T-cell (primary cell): ENCODE data around the gene B4GALT2. TPM values are rescaled to one million over a fixed set of nuclear protein-coding genes. Genes with fewer than 3 reads are reported as not detected.

Experiments used
- ATAC-seq, 4 experiments: fragments of 200-7000 bp in 3 of 4; fragments of 150-1000 bp in 1 of 4; cut with Tn5 transposase; replicated peaks in 1 of 4; 1 replicate in 3 of 4; 2 replicates in 1 of 4; pipeline ENCODE4 v1.10.0; 2021; ENCODE audit warnings: moderate library complexity in 3 of 4, mild to moderate bottlenecking in 2 of 4, moderate number of reproducible peaks in 1 of 4
- CTCF ChIA-PET, 2 donors: fragments of 300-600 bp; sonication (Branson Sonifier 250); formaldehyde crosslinking; loops; one replicate each; lab custom pipeline; 2022; ENCODE audit warnings: antibody characterized with exemption in 2 of 2; lab: Charles Lee
- POLR2A ChIA-PET, 2 donors: fragments of 300-600 bp; sonication (Branson Sonifier 250); formaldehyde crosslinking; loops; one replicate each; lab custom pipeline; 2022; ENCODE audit warnings: antibody characterized with exemption in 2 of 2; lab: Charles Lee
- DNase-seq, 35 experiments: peaks; one replicate each; pipeline versions ENCODE4 v3.0.0 to v3.0.0-alpha.2; 2013 to 2023
- H3K27ac ChIP-seq: one replicate; pipeline ENCODE4 v1.5.1; 2013; ENCODE audit warnings: low read length
- H3K27me3 ChIP-seq, 2 experiments: replicated peaks in 1 of 2; 1 replicate in 1 of 2; 2 replicates in 1 of 2; pipeline versions ENCODE4 v1.6.1 to v1.7.0; 2013; ENCODE audit warnings: low read length in 1 of 2, mixed read lengths in 1 of 2; ENCODE audit not compliant: control insufficient read depth in 2 of 2, insufficient read depth in 2 of 2; ENCODE audit errors: extremely low read depth in 1 of 2
- H3K36me3 ChIP-seq, 2 donors: 1 replicate in 1 of 2; 2 replicates in 1 of 2; pipeline versions ENCODE4 v1.6.1 to v1.7.0; 2013; ENCODE audit warnings: low read length in 1 of 2; ENCODE audit not compliant: control insufficient read depth in 2 of 2, insufficient read depth in 1 of 2; ENCODE audit errors: extremely low read depth in 1 of 2
- H3K4me1 ChIP-seq, 2 experiments: 1 replicate in 1 of 2; 2 replicates in 1 of 2; pipeline versions ENCODE4 v1.6.1 to v1.7.0; 2013; ENCODE audit warnings: low read length in 2 of 2, mixed read lengths in 1 of 2; ENCODE audit not compliant: insufficient read depth in 2 of 2, control insufficient read depth in 1 of 2; ENCODE audit errors: extremely low read depth in 1 of 2
- H3K4me3 ChIP-seq, 2 donors: 1 replicate in 1 of 2; 2 replicates in 1 of 2; pipeline versions ENCODE4 v1.5.1 to v1.7.0; 2013; ENCODE audit warnings: mild to moderate bottlenecking in 2 of 2, low read length in 1 of 2, moderate library complexity in 1 of 2; ENCODE audit not compliant: control insufficient read depth in 1 of 2; ENCODE audit errors: extremely low read depth in 1 of 2
- H3K9me3 ChIP-seq: 2 replicates; pipeline ENCODE4 v1.7.0; 2013
- H3K27ac Mint-ChIP-seq, 2 donors: one replicate each; pipeline ENCODE4 v1.8.0; 2020 to 2021; ENCODE audit warnings: mild to moderate bottlenecking in 2 of 2, mixed read lengths in 2 of 2
- H3K27me3 Mint-ChIP-seq, 2 donors: one replicate each; pipeline ENCODE4 v1.8.0; 2021 to 2022; ENCODE audit warnings: mixed read lengths in 2 of 2
- H3K36me3 Mint-ChIP-seq: one replicate; pipeline ENCODE4 v1.8.0; 2021; ENCODE audit warnings: mixed read lengths
- H3K4me1 Mint-ChIP-seq, 3 donors: one replicate each; pipeline ENCODE4 v1.8.0; 2020 to 2022; ENCODE audit warnings: mixed read lengths in 3 of 3, mild to moderate bottlenecking in 1 of 3
- H3K4me3 Mint-ChIP-seq, 3 donors: one replicate each; pipeline ENCODE4 v1.8.0; 2020 to 2022; ENCODE audit warnings: mild to moderate bottlenecking in 3 of 3, mixed read lengths in 3 of 3, moderate library complexity in 3 of 3
- H3K9me3 Mint-ChIP-seq, 3 donors: one replicate each; pipeline ENCODE4 v1.8.0; 2020 to 2022; ENCODE audit warnings: mixed read lengths in 3 of 3
- WGBS: methylation state at CpG from one replicate; pipeline ENCODE4 v1.1.5; 2013; ENCODE audit warnings: missing lambda C conversion rate; ENCODE audit not compliant: insufficient coverage; 5-methylcytosine and 5-hydroxymethylcytosine counted together
- total RNA-seq, 35 experiments: library from RNA in 6 of 35; stranded (reverse) in 6 of 35; fragments of 120-200 nt in 1 of 35; gene quantifications; one replicate each; pipeline versions ENCODE4 v1.2.1 to v1.2.4 and lab custom pipeline; 2013 to 2026

Gene B4GALT2
- total RNA-seq, 5 donors from 2014 or later (not counting 1 experiment from before 2014, with no cell fraction given): 1.2 to 5.3 (median 3.1) TPM

- H3K27me3 ChIP-seq: no peaks in the 10 kb centered on the region
- H3K36me3 Mint-ChIP-seq: peaks cover 11% of the 10 kb centered on the region
- H3K36me3 ChIP-seq: peaks cover 0 to 5% of the 10 kb centered on the region in 2 donors
- peaks cover 45 to 58% (median 49%) of the 10 kb centered on the region in 3 donors for H3K4me1 Mint-ChIP-seq
- H3K4me3 Mint-ChIP-seq: peak within 1 kb of the TSS; percentile 85 to 88 (median 86)
- H3K27me3 Mint-ChIP-seq: no peaks in the 10 kb centered on the region
- no peaks in the 10 kb centered on the region for H3K9me3 ChIP-seq
- ChIA-PET CTCF (interaction anchor here (0.5 to 1.5 kb wide), 9 partner anchors 12 to 296 kb away, joined by 3 to 17 read pairs (median 3); partner anchors contain the start of genes ARTN (in 1 of the 2), ATP6V0B (in 1 of the 2) and KDM4A (in 1 of the 2)), POLR2A (no interaction called here)
- peak within 1 kb of the TSS; percentile 82 to 95 for H3K4me3 ChIP-seq
- H3K27ac ChIP-seq: peak within 1 kb of the TSS; percentile 94
- ATAC-seq (peak; percentile 96 to 99 (median 97)), DNase-seq (peak; percentile 89 to 98 (median 93))
- peaks cover 21 to 40% of the 10 kb centered on the region in 2 experiments for H3K4me1 ChIP-seq
- H3K27ac Mint-ChIP-seq: peak within 1 kb of the TSS; percentile 90 to 96
- H3K9me3 Mint-ChIP-seq: no peaks in the 10 kb centered on the region
- WGBS: under 1% methylated on average over 67 of the region's 74 CpGs
Observed at GRCh38 chr1:43946236-43947060, 32.6 kb upstream of the B4GALT2 start, which contains the start of gene IPO13. IPO13 (plus strand) TSS chr1:43946950; CDS start chr1:43947601, 651 bp downstream.

GRCh38 chr1:43947061-43947873, 31.7 kb upstream of the B4GALT2 start:
- H3K27ac Mint-ChIP-seq: peak overlapping the region; percentile 90 to 96
- H3K36me3 Mint-ChIP-seq: peaks cover 11% of the 10 kb centered on the region
- DNase-seq (peak in 3 of 35 experiments; percentile 9 to 25 (median 12)), ATAC-seq (peak in 2 of 4 experiments; percentile 0 to 2)
- Histone ChIP-seq H3K9me3 (no peaks in the 10 kb centered on the region), H3K36me3 (peaks cover 0 to 5% of the 10 kb centered on the region in 2 donors), H3K4me3 (peak overlapping the region; percentile 82 to 95), H3K27me3 (no peaks in the 10 kb centered on the region), H3K4me1 (peaks cover 21 to 40% of the 10 kb centered on the region in 2 experiments), H3K27ac (peak overlapping the region; percentile 94)
- 13% methylated on average over 21 of the region's 27 CpGs for WGBS
- ChIA-PET CTCF (interaction anchor here (0.7 to 1.0 kb wide), 3 partner anchors 12 to 421 kb away, joined by 3 read pairs; no protein-coding TSS in a partner anchor), POLR2A (no interaction called here)
- H3K4me3 Mint-ChIP-seq: peak overlapping the region; percentile 85 to 88 (median 86)
- peaks cover 47 to 58% (median 49%) of the 10 kb centered on the region in 3 donors for H3K4me1 Mint-ChIP-seq
- H3K27me3 Mint-ChIP-seq: no peaks in the 10 kb centered on the region
- no peaks in the 10 kb centered on the region for H3K9me3 Mint-ChIP-seq

- DNase-seq: no peak
- 87% methylated on average over 3 of the region's 3 CpGs for WGBS
- H3K27ac Mint-ChIP-seq: peak overlapping the region; percentile 71 to 96
- Histone ChIP-seq H3K9me3 (no peaks in the 10 kb centered on the region), H3K4me3 (peak overlapping the region in 1 of 2 donors; percentile 95), H3K27ac (no peak overlapping the region), H3K4me1 (peaks cover 21 to 40% of the 10 kb centered on the region in 2 experiments), H3K36me3 (peaks cover 0 to 5% of the 10 kb centered on the region in 2 donors), H3K27me3 (no peaks in the 10 kb centered on the region)
- H3K9me3 Mint-ChIP-seq: no peaks in the 10 kb centered on the region
- ChIA-PET POLR2A (no interaction called here), CTCF (interaction anchor here in 1 of 2 donors (1.0 kb wide), 1 partner anchor 422 kb away, joined by 3 read pairs; no protein-coding TSS in a partner anchor)
- no peak for ATAC-seq
- no peaks in the 10 kb centered on the region for H3K27me3 Mint-ChIP-seq
- H3K36me3 Mint-ChIP-seq: peaks cover 11% of the 10 kb centered on the region
- peaks cover 45 to 55% (median 49%) of the 10 kb centered on the region in 3 donors for H3K4me1 Mint-ChIP-seq
- H3K4me3 Mint-ChIP-seq: peak overlapping the region; percentile 85 to 88 (median 86)
Observed at GRCh38 chr1:43947874-43948437, 31.1 kb upstream of the B4GALT2 start.

GRCh38 chr1:43949678-43950077, 29.3 kb upstream of the B4GALT2 start:
- ChIA-PET CTCF (no interaction called here), POLR2A (no interaction called here)
- H3K9me3 Mint-ChIP-seq: no peaks in the 10 kb centered on the region
- ATAC-seq: no peak
- peaks cover 7% of the 10 kb centered on the region for H3K36me3 Mint-ChIP-seq
- H3K36me3 ChIP-seq: peaks cover 0 to 5% of the 10 kb centered on the region in 2 donors
- H3K27me3 ChIP-seq: no peaks in the 10 kb centered on the region
- H3K4me1 ChIP-seq: peaks cover 21 to 38% of the 10 kb centered on the region in 2 experiments
- peaks cover 42 to 47% (median 46%) of the 10 kb centered on the region in 3 donors for H3K4me1 Mint-ChIP-seq
- no peaks in the 10 kb centered on the region for H3K27me3 Mint-ChIP-seq
- no peak overlapping the region for H3K4me3 Mint-ChIP-seq
- H3K27ac Mint-ChIP-seq: no peak overlapping the region
- no peak overlapping the region for H3K4me3 ChIP-seq
- H3K9me3 ChIP-seq: no peaks in the 10 kb centered on the region
- H3K27ac ChIP-seq: no peak overlapping the region
- DNase-seq: no peak
- 91% methylated on average over 13 of the region's 13 CpGs for WGBS

GRCh38 chr1:43951021-43951985, 27.7 kb upstream of the B4GALT2 start:
- DNase-seq (no peak), ATAC-seq (no peak)
- Histone ChIP-seq H3K4me3 (no peak overlapping the region), H3K36me3 (peaks cover 0 to 7% of the 10 kb centered on the region in 2 donors), H3K27ac (no peak overlapping the region), H3K27me3 (no peaks in the 10 kb centered on the region), H3K4me1 (peaks cover 13 to 24% of the 10 kb centered on the region in 2 experiments), H3K9me3 (no peaks in the 10 kb centered on the region)
- H3K27me3 Mint-ChIP-seq: no peaks in the 10 kb centered on the region
- peaks cover 7% of the 10 kb centered on the region for H3K36me3 Mint-ChIP-seq
- H3K4me3 Mint-ChIP-seq: no peak overlapping the region
- no peaks in the 10 kb centered on the region for H3K9me3 Mint-ChIP-seq
- peaks cover 30 to 33% (median 33%) of the 10 kb centered on the region in 3 donors for H3K4me1 Mint-ChIP-seq
- ChIA-PET POLR2A (no interaction called here), CTCF (no interaction called here)
- no peak overlapping the region for H3K27ac Mint-ChIP-seq
- WGBS: 95% methylated on average over 3 of the region's 4 CpGs
